ENCODE data around the gene CERK.

DNA sequence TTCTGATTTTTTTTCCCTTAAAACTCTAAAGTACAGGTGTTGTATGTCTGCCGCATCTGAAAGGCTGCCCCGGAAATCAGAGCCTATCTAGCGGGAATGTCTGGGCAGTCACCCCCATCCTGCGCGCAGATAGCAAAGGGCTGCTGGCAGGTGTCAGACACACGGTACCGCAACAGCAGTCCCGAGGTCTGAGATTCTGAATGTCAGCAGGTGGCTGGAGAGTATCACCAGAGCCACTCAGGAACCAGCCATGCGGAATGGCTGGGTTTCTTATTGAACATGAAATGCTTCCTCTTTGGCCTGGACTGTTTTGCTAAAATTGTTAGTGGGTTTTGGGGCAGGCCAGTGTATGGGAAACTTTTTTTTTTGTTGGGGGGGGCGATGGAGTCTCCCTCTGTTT, 53.3 kb downstream of the CERK start:
- TF ChIP-seq, protein P1, sequence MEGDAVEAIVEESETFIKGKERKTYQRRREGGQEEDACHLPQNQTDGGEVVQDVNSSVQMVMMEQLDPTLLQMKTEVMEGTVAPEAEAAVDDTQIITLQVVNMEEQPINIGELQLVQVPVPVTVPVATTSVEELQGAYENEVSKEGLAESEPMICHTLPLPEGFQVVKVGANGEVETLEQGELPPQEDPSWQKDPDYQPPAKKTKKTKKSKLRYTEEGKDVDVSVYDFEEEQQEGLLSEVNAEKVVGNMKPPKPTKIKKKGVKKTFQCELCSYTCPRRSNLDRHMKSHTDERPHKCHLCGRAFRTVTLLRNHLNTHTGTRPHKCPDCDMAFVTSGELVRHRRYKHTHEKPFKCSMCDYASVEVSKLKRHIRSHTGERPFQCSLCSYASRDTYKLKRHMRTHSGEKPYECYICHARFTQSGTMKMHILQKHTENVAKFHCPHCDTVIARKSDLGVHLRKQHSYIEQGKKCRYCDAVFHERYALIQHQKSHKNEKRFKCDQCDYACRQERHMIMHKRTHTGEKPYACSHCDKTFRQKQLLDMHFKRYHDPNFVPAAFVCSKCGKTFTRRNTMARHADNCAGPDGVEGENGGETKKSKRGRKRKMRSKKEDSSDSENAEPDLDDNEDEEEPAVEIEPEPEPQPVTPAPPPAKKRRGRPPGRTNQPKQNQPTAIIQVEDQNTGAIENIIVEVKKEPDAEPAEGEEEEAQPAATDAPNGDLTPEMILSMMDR (IDR thresholded peaks at IDR 0.05; ENCODE audit: low read depth, low read length), result no peak
- TF ChIP-seq EZH2phosphoT487 (IDR thresholded peaks at IDR 0.05; ENCODE audit: low read depth), result no peak

Measured in OCI-LY3 (cell line).